Peyer's patch (tissue), 4 donors: ENCODE measurements around the gene ADRB2. TPM values are rescaled to one million over a fixed set of nuclear protein-coding genes. Genes with fewer than 3 reads are reported as not detected.

Source experiments
- DNase-seq, 3 donors: peaks; one replicate each; pipeline ENCODE4 v3.0.0-alpha.2; 2017 to 2019
- H3K27ac ChIP-seq, 4 donors: fragments of 200-600 bp; sonication (generic); one replicate each; pipeline ENCODE4 v1.5.1; 2016 to 2019
- H3K27me3 ChIP-seq, 2 donors: fragments of 200-600 bp; sonication (generic); one replicate each; pipeline ENCODE4 v1.5.1; 2019
- H3K36me3 ChIP-seq, 3 donors: fragments of 200-600 bp; sonication (generic); one replicate each; pipeline ENCODE4 v1.5.1; 2016 to 2019
- H3K4me1 ChIP-seq, 4 donors: fragments of 200-600 bp; sonication (generic); one replicate each; pipeline ENCODE4 v1.5.1; 2016 to 2019
- H3K4me3 ChIP-seq, 4 donors: fragments of 200-600 bp; sonication (generic); 1 replicate in 3 of 4; 2 replicates in 1 of 4; pipeline ENCODE4 v1.5.1; 2016 to 2019; ENCODE audit warnings: mild to moderate bottlenecking in 1 of 4
- H3K9me3 ChIP-seq, 4 donors: fragments of 200-600 bp; sonication (generic); one replicate each; pipeline ENCODE4 v1.5.1; 2016 to 2019; ENCODE audit warnings: mild to moderate bottlenecking in 1 of 4
- POLR2A ChIP-seq, 2 donors: fragments of 450-650 bp; IDR thresholded peaks; one replicate each; pipeline ENCODE4 v1.5.1; 2017; ENCODE audit warnings: antibody characterized with exemption in 2 of 2, mild to moderate bottlenecking in 2 of 2, moderate library complexity in 2 of 2
- total RNA-seq, 4 donors: library from RNA; depleted of rRNA; stranded (reverse); fragments of >200 nt; gene quantifications; one replicate each; pipeline ENCODE4 v1.1.0, GENCODE V29; 2016
- TF ChIP-seq, protein P1 (sequence below), 6 experiments: fragments of 450-650 bp in 4 of 6; fragments of 200-600 bp in 2 of 6; sonication (generic) in 1 of 6; IDR thresholded peaks; one replicate each; pipeline ENCODE4 v1.5.1; 2017 to 2019; ENCODE audit warnings: antibody characterized with exemption in 6 of 6, mild to moderate bottlenecking in 3 of 6, moderate library complexity in 1 of 6

Gene ADRB2
- total RNA-seq, 4 donors from 2014 or later, result 0.53 to 7.4 (median 1.7) TPM

DNA sequence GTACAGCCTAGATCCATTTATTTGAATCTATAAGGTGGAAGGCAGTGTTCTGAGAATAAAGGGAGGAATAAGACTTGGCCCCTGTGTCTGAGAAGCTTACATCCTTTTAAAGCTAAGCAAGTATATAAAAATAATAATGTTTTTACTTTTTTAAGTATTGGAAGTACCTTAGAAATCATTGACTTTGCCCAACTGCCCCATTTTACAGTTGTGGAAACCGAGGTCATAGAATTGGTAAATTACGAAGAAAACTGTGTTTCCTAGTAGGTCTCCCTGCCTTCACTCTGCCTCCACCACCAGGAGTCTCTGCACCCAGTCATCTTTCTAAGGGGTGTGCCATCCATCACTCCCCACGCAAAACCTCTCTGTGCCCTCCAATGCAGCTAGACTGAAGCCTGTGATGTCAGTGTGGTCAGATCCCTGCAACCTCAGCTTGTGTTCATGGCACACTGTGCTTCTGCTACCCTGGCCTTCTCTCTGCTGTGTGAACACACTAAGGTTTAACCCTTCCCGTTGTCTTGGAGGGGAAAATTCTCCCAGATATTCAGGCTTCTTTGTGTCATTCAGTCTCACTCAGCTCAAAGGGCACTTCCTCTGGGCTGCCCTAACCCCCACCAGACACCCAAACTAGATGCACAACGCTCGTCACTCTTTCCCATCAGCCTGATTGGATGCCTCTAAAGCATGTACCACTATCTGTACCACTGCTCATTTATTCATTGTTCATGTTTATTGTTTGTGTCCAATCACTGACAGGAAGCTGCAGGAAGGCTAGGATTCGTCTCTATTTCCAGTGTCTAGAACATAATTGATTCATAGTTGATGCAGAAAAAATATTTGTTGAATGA lies 18.2 kb downstream of the ADRB2 start:
- Histone ChIP-seq H3K27me3 (no peaks in the 10 kb centered on the region), H3K9me3 (no peaks in the 10 kb centered on the region), H3K36me3 (no peaks in the 10 kb centered on the region), H3K4me1 (peaks cover 0 to 6% (median 0%) of the 10 kb centered on the region in 4 donors), H3K27ac (no peak overlapping the region), H3K4me3 (no peak overlapping the region)
- TF ChIP-seq, protein P1, sequence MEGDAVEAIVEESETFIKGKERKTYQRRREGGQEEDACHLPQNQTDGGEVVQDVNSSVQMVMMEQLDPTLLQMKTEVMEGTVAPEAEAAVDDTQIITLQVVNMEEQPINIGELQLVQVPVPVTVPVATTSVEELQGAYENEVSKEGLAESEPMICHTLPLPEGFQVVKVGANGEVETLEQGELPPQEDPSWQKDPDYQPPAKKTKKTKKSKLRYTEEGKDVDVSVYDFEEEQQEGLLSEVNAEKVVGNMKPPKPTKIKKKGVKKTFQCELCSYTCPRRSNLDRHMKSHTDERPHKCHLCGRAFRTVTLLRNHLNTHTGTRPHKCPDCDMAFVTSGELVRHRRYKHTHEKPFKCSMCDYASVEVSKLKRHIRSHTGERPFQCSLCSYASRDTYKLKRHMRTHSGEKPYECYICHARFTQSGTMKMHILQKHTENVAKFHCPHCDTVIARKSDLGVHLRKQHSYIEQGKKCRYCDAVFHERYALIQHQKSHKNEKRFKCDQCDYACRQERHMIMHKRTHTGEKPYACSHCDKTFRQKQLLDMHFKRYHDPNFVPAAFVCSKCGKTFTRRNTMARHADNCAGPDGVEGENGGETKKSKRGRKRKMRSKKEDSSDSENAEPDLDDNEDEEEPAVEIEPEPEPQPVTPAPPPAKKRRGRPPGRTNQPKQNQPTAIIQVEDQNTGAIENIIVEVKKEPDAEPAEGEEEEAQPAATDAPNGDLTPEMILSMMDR (IDR thresholded peaks at IDR 0.05), result no peak
- TF ChIP-seq POLR2A (IDR thresholded peaks at IDR 0.05), result no peak
- DNase-seq, result no peak

DNA sequence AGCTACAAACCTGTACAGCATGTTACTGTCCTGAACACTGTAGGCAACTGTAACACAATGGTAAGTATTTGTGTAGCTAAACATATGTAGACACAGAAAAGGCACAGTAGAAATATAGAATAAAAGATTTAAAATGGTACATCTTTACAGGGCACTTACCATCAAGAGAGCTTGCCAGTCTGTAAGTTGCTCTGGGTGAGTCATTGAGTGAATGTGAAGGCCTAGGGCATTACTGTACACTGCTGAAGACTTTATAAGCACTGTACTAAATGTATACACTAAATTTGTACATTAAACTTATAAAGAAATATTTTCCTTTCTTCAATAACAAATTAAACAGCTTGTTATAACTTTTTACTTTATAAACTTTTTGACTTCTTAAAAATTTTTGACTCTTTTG lies 20.5 kb downstream of the ADRB2 start:
- Histone ChIP-seq H3K9me3 (no peaks in the 10 kb centered on the region), H3K27me3 (no peaks in the 10 kb centered on the region), H3K4me3 (no peak overlapping the region), H3K36me3 (no peaks in the 10 kb centered on the region), H3K27ac (no peak overlapping the region), H3K4me1 (peaks cover 0 to 6% (median 0%) of the 10 kb centered on the region in 4 donors)
- no peak for DNase-seq
- TF ChIP-seq POLR2A (IDR thresholded peaks at IDR 0.05), result no peak
- TF ChIP-seq, protein P1 (IDR thresholded peaks at IDR 0.05), result no peak

DNA sequence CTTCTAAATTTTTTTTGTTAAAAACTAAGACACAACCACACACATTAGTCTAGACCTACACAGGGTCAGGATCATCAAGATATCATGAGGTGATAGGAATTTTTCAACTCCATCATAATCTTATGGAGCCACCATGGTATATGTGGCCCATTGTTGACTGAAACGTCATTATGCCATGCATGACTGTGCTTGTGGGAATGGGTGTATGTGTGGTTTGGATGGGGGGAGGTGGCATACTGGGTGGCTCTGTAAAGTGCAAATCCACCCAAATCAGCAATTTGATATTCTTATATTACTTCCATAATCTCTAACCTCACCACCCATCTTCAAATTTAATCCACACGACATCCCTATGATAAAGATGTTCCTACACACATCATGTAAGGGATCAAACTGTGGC lies 21.0 kb downstream of the ADRB2 start:
- no peaks in the 10 kb centered on the region for H3K9me3 ChIP-seq
- H3K27me3 ChIP-seq, result no peaks in the 10 kb centered on the region
- H3K4me3 ChIP-seq, result no peak overlapping the region
- no peaks in the 10 kb centered on the region for H3K36me3 ChIP-seq
- no peak for DNase-seq
- H3K27ac ChIP-seq, result no peak overlapping the region
- peaks cover 0 to 6% (median 0%) of the 10 kb centered on the region in 4 donors for H3K4me1 ChIP-seq
- TF ChIP-seq, protein P1 (IDR thresholded peaks at IDR 0.05), result no peak
- no peak for TF ChIP-seq POLR2A (IDR thresholded peaks at IDR 0.05)

DNA sequence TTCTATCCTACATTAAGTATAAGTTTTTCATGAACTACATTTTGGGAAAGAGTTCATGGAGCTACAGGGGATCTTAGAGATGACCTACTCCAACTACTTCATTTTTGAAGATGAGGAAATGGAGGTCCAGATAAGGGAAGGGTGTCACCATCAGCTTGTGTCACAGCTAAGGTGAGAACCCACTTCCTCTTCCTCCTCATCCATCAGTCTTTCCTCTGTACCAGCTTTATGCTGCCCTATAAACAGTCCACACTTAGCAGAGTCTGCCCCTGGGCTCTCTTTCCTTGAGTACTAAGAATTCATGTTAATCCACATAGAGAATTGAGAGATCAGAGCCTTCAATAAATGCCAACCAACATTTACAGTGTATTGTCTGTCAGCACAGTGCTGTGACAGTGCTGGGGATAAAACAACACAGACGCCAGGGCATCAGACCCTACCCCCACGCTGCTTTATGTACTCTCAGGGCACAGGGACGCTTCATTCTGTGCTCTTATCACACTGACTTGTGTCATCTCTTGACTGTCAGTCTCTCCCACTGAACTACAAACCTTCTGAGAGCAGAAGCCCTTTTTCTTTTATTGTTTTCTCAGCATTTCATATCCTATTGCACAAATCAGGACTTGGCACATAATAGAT lies 22.1 kb downstream of the ADRB2 start:
- no peaks in the 10 kb centered on the region for H3K9me3 ChIP-seq
- H3K36me3 ChIP-seq, result no peaks in the 10 kb centered on the region
- peaks cover 0 to 7% (median 0%) of the 10 kb centered on the region in 4 donors for H3K4me1 ChIP-seq
- TF ChIP-seq, protein P1 (IDR thresholded peaks at IDR 0.05), result no peak
- TF ChIP-seq POLR2A (IDR thresholded peaks at IDR 0.05), result no peak
- DNase-seq, result no peak
- no peak overlapping the region for H3K4me3 ChIP-seq
- no peaks in the 10 kb centered on the region for H3K27me3 ChIP-seq
- peak overlapping the region in 3 of 4 donors; percentile 15 to 55 (median 53) for H3K27ac ChIP-seq

DNA sequence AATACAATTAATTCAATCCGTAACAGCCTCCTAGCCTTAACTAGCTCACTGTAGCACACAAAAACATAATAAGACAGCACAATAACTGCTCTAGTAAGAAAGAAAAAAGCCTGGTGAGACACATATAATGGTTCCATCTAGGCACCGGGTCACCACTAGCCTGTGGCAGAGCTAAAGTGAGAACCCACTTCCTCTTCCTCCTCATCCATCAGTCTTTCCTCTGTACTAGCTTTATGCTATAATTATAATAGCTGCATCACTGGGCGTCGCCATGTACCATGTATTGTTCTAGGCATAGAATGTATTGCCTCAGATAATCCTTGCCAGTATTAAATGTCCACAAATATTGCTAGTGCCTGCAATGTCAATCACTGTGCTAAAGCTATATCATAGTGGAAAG lies 23.1 kb downstream of the ADRB2 start:
- H3K36me3 ChIP-seq, result no peaks in the 10 kb centered on the region
- H3K27me3 ChIP-seq, result no peaks in the 10 kb centered on the region
- DNase-seq, result peak in 2 of 3 donors; percentile 37 to 73
- no peak overlapping the region for H3K4me3 ChIP-seq
- H3K9me3 ChIP-seq, result no peaks in the 10 kb centered on the region
- H3K4me1 ChIP-seq, result peaks cover 0 to 12% (median 0%) of the 10 kb centered on the region in 4 donors
- H3K27ac ChIP-seq, result peak overlapping the region; percentile 15 to 46 (median 43)
- no peak for TF ChIP-seq POLR2A (IDR thresholded peaks at IDR 0.05)
- TF ChIP-seq, protein P1 (IDR thresholded peaks at IDR 0.05), result no peak
